K562 (cell line): ENCODE results near the gene KRR1. TPM values are rescaled to one million over a fixed set of nuclear protein-coding genes. Genes with fewer than 3 reads are reported as not detected.

ENCODE experiments used
- ATAC-seq: fragments of 200-7000 bp; cut with Tn5 transposase; 3 replicates; pipeline ENCODE4 v1.9.1; 2020; ENCODE audit warnings: moderate library complexity
- BruUV-seq: library from RNA; stranded (reverse); fragments of 400-500 nt; replicated peaks from 2 replicates; lab custom pipeline; 2021; lab: Mats Ljungman, UMichigan
- CTCF ChIA-PET: fragments of 300-600 bp; formaldehyde crosslinking; extraction: SDS; loops from one replicate; lab custom pipeline; 2021; ENCODE audit warnings: low intra/inter-chr PET ratio; lab: Yijun Ruan, JAX
- POLR2A ChIA-PET: fragments of 300-600, 350-650 bp; sonication (Branson Sonifier 250); formaldehyde crosslinking; extraction: SDS; loops from one replicate; lab custom pipeline; 2021; ENCODE audit warnings: antibody characterized with exemption, inconsistent platforms; lab: Yijun Ruan, JAX
- DNase-seq, 4 experiments: peaks; one replicate each; pipeline versions ENCODE4 v3.0.0 to v3.0.0-alpha.2; 2011 to 2018; ENCODE audit warnings: low spot score in 3 of 4, mixed read lengths in 3 of 4; ENCODE audit errors: extremely low read depth in 1 of 4
- FAIRE-seq: peaks from 2 replicates; lab custom pipeline; 2011; peaks lifted over from hg19 to GRCh38; lab: Jason Lieb, UNC
- H2AFZ ChIP-seq: 2 replicates; pipeline ENCODE4 v1.6.0; 2011; ENCODE audit warnings: low read depth, low read length, control low read depth, inconsistent platforms
- H3K27ac ChIP-seq: fragments of 200-600 bp; 3 replicates; pipeline ENCODE4 v1.8.0; 2011; ENCODE audit warnings: low read depth, mild to moderate bottlenecking, control low read depth, inconsistent platforms, low read length, moderate library complexity, mixed read lengths; ENCODE audit errors: extremely low read depth
- H3K27me3 ChIP-seq, 2 experiments: fragments of 300-600 bp in 1 of 2; 2 replicates in 1 of 2; 3 replicates in 1 of 2; pipeline versions ENCODE4 v1.6.0 to v1.8.0; 2011; ENCODE audit warnings: inconsistent platforms in 2 of 2, low read length in 2 of 2, mild to moderate bottlenecking in 1 of 2, mixed read lengths in 1 of 2, moderate library complexity in 1 of 2; ENCODE audit not compliant: control insufficient read depth in 2 of 2, insufficient read depth in 2 of 2
- H3K36me3 ChIP-seq: fragments of 300-600 bp; 3 replicates; pipeline ENCODE4 v1.8.0; 2011; ENCODE audit warnings: mild to moderate bottlenecking, low read length, inconsistent platforms; ENCODE audit not compliant: control insufficient read depth, insufficient read depth
- H3K4me1 ChIP-seq, 2 experiments: fragments of 200-600 bp in 1 of 2; replicated peaks in 1 of 2; 2 replicates in 1 of 2; 3 replicates in 1 of 2; pipeline versions ENCODE4 v1.5.1 to v1.8.0; 2011; ENCODE audit warnings: inconsistent platforms in 2 of 2, low read length in 2 of 2, mild to moderate bottlenecking in 1 of 2, mixed read lengths in 1 of 2, moderate library complexity in 1 of 2; ENCODE audit not compliant: control insufficient read depth in 2 of 2, insufficient read depth in 2 of 2
- H3K4me2 ChIP-seq: 2 replicates; pipeline ENCODE4 v1.6.1; 2011; ENCODE audit warnings: low read length, control low read depth, inconsistent platforms, mixed read lengths; ENCODE audit not compliant: insufficient read depth
- H3K4me3 ChIP-seq: fragments of 200-600 bp; sonication (generic), shearing (Covaris generic); 2 replicates; pipeline ENCODE4 v1.5.1; 2016; ENCODE audit warnings: control low read depth, inconsistent platforms
- H3K79me2 ChIP-seq: fragments of 200-600 bp; 3 replicates; pipeline ENCODE4 v1.8.0; 2011; ENCODE audit warnings: low read length, inconsistent platforms; ENCODE audit not compliant: control insufficient read depth, insufficient read depth
- H3K9ac ChIP-seq, 2 experiments: 2 replicates each; pipeline versions ENCODE4 v1.6.0 to v1.6.1; 2011; ENCODE audit warnings: low read depth in 2 of 2, low read length in 2 of 2, control low read depth in 1 of 2, inconsistent platforms in 1 of 2, mild to moderate bottlenecking in 1 of 2, mixed read lengths in 1 of 2; ENCODE audit not compliant: insufficient read depth in 1 of 2
- H3K9me1 ChIP-seq: one replicate; pipeline ENCODE4 v1.6.0; 2011; ENCODE audit warnings: inconsistent platforms, mild to moderate bottlenecking, low read length, moderate library complexity; ENCODE audit not compliant: control insufficient read depth, insufficient read depth
- H3K9me3 ChIP-seq: replicated peaks from 2 replicates; pipeline ENCODE4 v1.5.1; 2011; ENCODE audit warnings: low read depth, low read length, inconsistent platforms; ENCODE audit not compliant: control insufficient read depth, insufficient read depth
- H4K20me1 ChIP-seq: replicated peaks from 2 replicates; pipeline ENCODE4 v1.6.1; 2011; ENCODE audit warnings: low read length, inconsistent platforms, mixed read lengths; ENCODE audit not compliant: control insufficient read depth, insufficient read depth
- ARHGAP35 ChIP-seq: fragments of 450-650 bp; IDR thresholded peaks from 2 replicates; pipeline ENCODE4 v1.6.1; 2018; ENCODE audit not compliant: partially characterized antibody
- ARID3B ChIP-seq: fragments of 250-450 bp; sonication (Bioruptor Pico); IDR thresholded peaks from 2 replicates; pipeline ENCODE4 v1.4.0; 2020; ENCODE audit warnings: borderline replicate concordance
- CTBP1 ChIP-seq: fragments of 450-650 bp; IDR thresholded peaks from 2 replicates; pipeline ENCODE4 v1.6.1; 2016; ENCODE audit warnings: borderline replicate concordance
- KLF1 ChIP-seq: fragments of 450-650 bp; IDR thresholded peaks from 2 replicates; pipeline ENCODE4 v1.6.1; 2016; ENCODE audit warnings: missing genetic modification characterization, missing compliant biosample characterization
- MEF2A ChIP-seq: IDR thresholded peaks from 2 replicates; pipeline ENCODE4 v1.6.1; 2011; ENCODE audit warnings: low read depth, mild to moderate bottlenecking, low read length, moderate library complexity; ENCODE audit not compliant: control insufficient read depth
- PHF21A ChIP-seq: fragments of 450-650 bp; IDR thresholded peaks from 2 replicates; pipeline ENCODE4 v1.6.1; 2017; ENCODE audit warnings: low read depth, borderline replicate concordance
- PTBP1 ChIP-seq: fragments of 200-400 bp; formaldehyde crosslinking; IDR thresholded peaks from 2 replicates; pipeline ENCODE4 v1.6.1; 2017; ENCODE audit warnings: low read depth, low read length
- SIN3B ChIP-seq: fragments of 450-650 bp; IDR thresholded peaks from 2 replicates; pipeline ENCODE4 v1.6.1; 2017; ENCODE audit warnings: low read depth, mild to moderate bottlenecking, moderate library complexity
- TFAP4 ChIP-seq: sonication (generic); formaldehyde crosslinking; IDR thresholded peaks from 2 replicates; pipeline ENCODE4 v1.8.0; 2022; ENCODE audit warnings: missing genetic modification reagents, mild to moderate bottlenecking, moderate library complexity, borderline replicate concordance
- ZBTB17 ChIP-seq: fragments of 450-650 bp; formaldehyde crosslinking; IDR thresholded peaks from 2 replicates; pipeline ENCODE4 v1.4.0; 2020; ENCODE audit warnings: mild to moderate bottlenecking
- ZBTB5 ChIP-seq: fragments of 450-650 bp; IDR thresholded peaks from 2 replicates; pipeline ENCODE4 v1.6.1; 2017; ENCODE audit warnings: antibody characterized with exemption
- ZC3H8 ChIP-seq: fragments of 450-650 bp; IDR thresholded peaks from 2 replicates; pipeline ENCODE4 v1.6.1; 2017
- ZFPM2 ChIP-seq: fragments of 250-450 bp; sonication (Bioruptor Pico); IDR thresholded peaks from 2 replicates; pipeline ENCODE4 v1.5.1; 2022; ENCODE audit warnings: mild to moderate bottlenecking
- WGBS: fragments of 100-300 bp; shearing (Covaris generic); methylation state at CpG from one replicate; pipeline ENCODE4 v1.1.6; 2016; ENCODE audit warnings: low coverage, mixed read lengths; ENCODE audit not compliant: insufficient coverage; ENCODE audit errors: missing lambda C conversion rate; 5-methylcytosine and 5-hydroxymethylcytosine counted together
- in situ Hi-C: fragments of 300-500 bp; cut with MboI; formaldehyde crosslinking; loops from 4 replicates; pipeline ENCODE4 v1.15.0; 2018; ENCODE audit warnings: inconsistent platforms, mixed read lengths
- intact Hi-C: fragments of 100-400 bp; cut with micrococcal nuclease; formaldehyde crosslinking; loops from 2 replicates; pipeline ENCODE4 v1.14.2; 2022
- polyA plus RNA-seq, 8 experiments: library from polyadenylated mRNA; depleted of rRNA in 4 of 8; stranded (reverse) in 5 of 8; unstranded in 3 of 8; fragments of >200 nt; fragmentation: Nextera tagmentation in 2 of 8; fragmentation: Illumina TruSeq in 1 of 8; extraction: Ambion mirVana in 2 of 8; extraction: Trizol in 1 of 8; gene quantifications; 2 replicates each; pipeline versions ENCODE4 v1.2.1 to v1.2.3, GENCODE V29; 2011 to 2014; ENCODE audit warnings: inconsistent platforms in 1 of 8, missing spikeins in 1 of 8
- total RNA-seq, 7 experiments: library from RNA; depleted of rRNA in 6 of 7; stranded (reverse); fragments of >200 nt in 6 of 7; fragmentation: Illumina TruSeq in 2 of 7; extraction: Trizol in 2 of 7; gene quantifications; 2 replicates each; pipeline versions ENCODE4 v1.2.1 to v1.2.3, GENCODE V29; 2011 to 2021; ENCODE audit warnings: low replicate concordance in 1 of 7

The KRR1 gene
- total and polyA plus RNA-seq, 9 of the 15 experiments (the other 6 are each of a cell fraction or from before 2014, with no cell fraction given) = 42.6 to 102 (median 61.0) TPM

GRCh38 chr12:75548879-75549278 lies 37.5 kb upstream of the KRR1 start:
- Histone ChIP-seq H4K20me1 (no peaks in the 10 kb centered on the region), H3K4me2 (no peak overlapping the region), H3K27ac (no peak overlapping the region), H3K79me2 (no peaks in the 10 kb centered on the region), H3K27me3 (no peaks in the 10 kb centered on the region), H3K4me3 (no peak overlapping the region), H3K4me1 (no peaks in the 10 kb centered on the region), H3K9me1 (no peaks in the 10 kb centered on the region), H3K9me3 (no peaks in the 10 kb centered on the region; the same call in 1 of the 2 replicates), H3K36me3 (no peaks in the 10 kb centered on the region), H3K9ac (no peak overlapping the region), H2AFZ (no peak overlapping the region)
- POLR2A ChIA-PET = no interaction called here
- CTCF ChIA-PET = no interaction called here
- intact Hi-C loops (no loop called here), in situ Hi-C loops (no loop called here)
- no peak for TF ChIP-seq ARID3B
- ATAC-seq (no peak), DNase-seq (no peak), FAIRE-seq (no peak)
- BruUV-seq = no TSS peak
- WGBS = 0% methylated on average over 1 of the region's 1 CpG

GRCh38 chr12:75545636-75546035 lies 34.2 kb upstream of the KRR1 start:
- Histone ChIP-seq H3K79me2 (no peaks in the 10 kb centered on the region), H2AFZ (no peak overlapping the region), H3K9ac (no peak overlapping the region), H3K9me3 (no peaks in the 10 kb centered on the region), H3K9me1 (no peaks in the 10 kb centered on the region), H3K4me1 (no peaks in the 10 kb centered on the region), H3K27ac (no peak overlapping the region), H3K36me3 (no peaks in the 10 kb centered on the region), H3K4me2 (no peak overlapping the region), H3K27me3 (no peaks in the 10 kb centered on the region), H4K20me1 (no peaks in the 10 kb centered on the region), H3K4me3 (no peak overlapping the region)
- POLR2A ChIA-PET = no interaction called here
- CTCF ChIA-PET = no interaction called here
- intact Hi-C loops = no loop called here
- no peak for FAIRE-seq
- no TSS peak for BruUV-seq
- no peak for ATAC-seq
- WGBS = 5% methylated on average over 1 of the region's 1 CpG
- DNase-seq = no peak
- in situ Hi-C loops = no loop called here
- TF ChIP-seq ZBTB5 (no peak), ZC3H8 (no peak), KLF1 (tag) (no peak), CTBP1 (no peak), SIN3B (no peak), MEF2A (no peak), PTBP1 (no peak), ARHGAP35 (no peak), PHF21A (no peak), ZFPM2 (no peak), TFAP4 (CRISPR knock-in tag) (no peak), ZBTB17 (CRISPR knock-in tag) (no peak)
